ENCODE data around the gene MARK4. TPM values are rescaled to one million over a fixed set of nuclear protein-coding genes. Genes with fewer than 3 reads are reported as not detected.

Gene MARK4
- total and polyA plus RNA-seq, 4 donors: 3.5 to 11.1 (median 6.1) TPM

Other genes starting within 250 kb of the MARK4 start
- 1 to 10 TPM; 2.2 to 4.9 TPM for gene RELB, start 249.8 kb upstream of the MARK4 start, total RNA-seq
- gene RELB, start 249.8 kb upstream of the MARK4 start, polyA plus RNA-seq: 1 to 10 TPM; 1.4 to 3.1 TPM
- 10 to 100 TPM; 13.0 to 44.3 TPM for gene CLASRP, start 212.2 kb upstream of the MARK4 start, total RNA-seq
- 10 to 100 TPM in 1 of 2 donors, 1 to 10 TPM in 1; 9.0 to 12.6 TPM for gene CLASRP, start 212.2 kb upstream of the MARK4 start, polyA plus RNA-seq
- under 1 TPM; 0.17 to 0.42 TPM for gene ZNF296, start 174.8 kb upstream of the MARK4 start, total RNA-seq
- gene ZNF296, start 174.8 kb upstream of the MARK4 start, polyA plus RNA-seq: under 1 TPM in 1 of 2 donors, not detected in 1; 0.16 TPM
- gene GEMIN7, start 172.0 kb upstream of the MARK4 start, total RNA-seq: 10 to 100 TPM; 10.0 to 16.2 TPM
- 10 to 100 TPM; 22.7 to 25.2 TPM for gene GEMIN7, start 172.0 kb upstream of the MARK4 start, polyA plus RNA-seq
- gene PPP1R37, start 158.1 kb upstream of the MARK4 start, total RNA-seq: 10 to 100 TPM in 1 of 2 donors, 1 to 10 TPM in 1; 9.8 to 10.4 TPM
- gene PPP1R37, start 158.1 kb upstream of the MARK4 start, polyA plus RNA-seq: 1 to 10 TPM; 1.8 to 8.7 TPM
- gene NKPD1, start 90.3 kb upstream of the MARK4 start, total RNA-seq: not detected
- gene NKPD1, start 90.3 kb upstream of the MARK4 start, polyA plus RNA-seq: not detected
- 10 to 100 TPM; 14.8 to 15.5 TPM for gene TRAPPC6A, start 73.0 kb upstream of the MARK4 start, total RNA-seq
- 10 to 100 TPM; 41.7 to 52.2 TPM for gene TRAPPC6A, start 73.0 kb upstream of the MARK4 start, polyA plus RNA-seq
- 1 to 10 TPM; 2.7 to 4.6 TPM for gene BLOC1S3, start 72.5 kb upstream of the MARK4 start, total RNA-seq
- gene BLOC1S3, start 72.5 kb upstream of the MARK4 start, polyA plus RNA-seq: 1 to 10 TPM; 4.1 to 4.3 TPM
- 1 to 10 TPM; 4.0 to 7.3 TPM for gene EXOC3L2, start 5.9 kb upstream of the MARK4 start, total RNA-seq
- 1 to 10 TPM; 1.3 to 4.2 TPM for gene EXOC3L2, start 5.9 kb upstream of the MARK4 start, polyA plus RNA-seq
- under 1 TPM; 0.17 to 0.37 TPM for gene CKM, start 71.6 kb downstream of the MARK4 start, total RNA-seq
- gene CKM, start 71.6 kb downstream of the MARK4 start, polyA plus RNA-seq: under 1 TPM in 1 of 2 donors, not detected in 1; 0.05 TPM
- 1 to 10 TPM in 1 of 2 donors, under 1 TPM in 1; 0.08 to 1.3 TPM for gene KLC3, start 89.5 kb downstream of the MARK4 start, total RNA-seq
- gene KLC3, start 89.5 kb downstream of the MARK4 start, polyA plus RNA-seq: under 1 TPM in 1 of 2 donors, not detected in 1; 0.08 TPM
- gene ERCC2, start 119.3 kb downstream of the MARK4 start, total RNA-seq: 1 to 10 TPM; 8.3 to 8.7 TPM
- gene ERCC2, start 119.3 kb downstream of the MARK4 start, polyA plus RNA-seq: 1 to 10 TPM; 3.3 to 8.2 TPM
- gene PPP1R13L, start 153.8 kb downstream of the MARK4 start, total RNA-seq: 1 to 10 TPM in 1 of 2 donors, under 1 TPM in 1; 0.51 to 6.5 TPM
- gene PPP1R13L, start 153.8 kb downstream of the MARK4 start, polyA plus RNA-seq: 1 to 10 TPM; 3.3 to 7.7 TPM
- gene POLR1G, start 155.4 kb downstream of the MARK4 start, total RNA-seq: 1 to 10 TPM; 1.9 TPM
- 1 to 10 TPM; 1.1 to 2.4 TPM for gene POLR1G, start 155.4 kb downstream of the MARK4 start, polyA plus RNA-seq
- gene ERCC1, start 172.6 kb downstream of the MARK4 start, total RNA-seq: 10 to 100 TPM; 19.3 to 24.7 TPM
- 10 to 100 TPM; 19.2 to 28.7 TPM for gene ERCC1, start 172.6 kb downstream of the MARK4 start, polyA plus RNA-seq
- gene FOSB, start 216.7 kb downstream of the MARK4 start, total RNA-seq: 1 to 10 TPM in 1 of 2 donors, under 1 TPM in 1; 0.28 to 1.3 TPM
- under 1 TPM; 0.18 to 0.51 TPM for gene FOSB, start 216.7 kb downstream of the MARK4 start, polyA plus RNA-seq
- gene RTN2, start 245.8 kb downstream of the MARK4 start, total RNA-seq: 1 to 10 TPM; 1.0 to 1.6 TPM
- gene RTN2, start 245.8 kb downstream of the MARK4 start, polyA plus RNA-seq: 1 to 10 TPM; 1.3 to 3.5 TPM
- gene PPM1N, start 247.2 kb downstream of the MARK4 start, total RNA-seq: 1 to 10 TPM in 1 of 2 donors, under 1 TPM in 1; 0.17 to 1.5 TPM
- gene PPM1N, start 247.2 kb downstream of the MARK4 start, polyA plus RNA-seq: under 1 TPM; 0.45 to 0.49 TPM

Data from liver (tissue), 4 donors.